Activated naive CD8-positive, alpha-beta T cell treated with anti-CD3 and anti-CD28 coated beads, Interleukin-2, amount 50 U/mL, for 16 hours (primary cell): ENCODE data around the gene ACSL6.

Experiments used
- DNase-seq: peaks from one replicate; pipeline ENCODE4 v3.0.0-alpha.2; 2020; ENCODE audit warnings: low read depth, low spot score

ACSL6 gene

GRCh38 chr5:131999441-132000240, 11.8 kb downstream of the ACSL6 start:
- no peak for DNase-seq

GRCh38 chr5:131999041-131999440, 12.4 kb downstream of the ACSL6 start:
- no peak for DNase-seq

GRCh38 chr5:131998431-131999040, 12.9 kb downstream of the ACSL6 start:
- no peak for DNase-seq

DNA sequence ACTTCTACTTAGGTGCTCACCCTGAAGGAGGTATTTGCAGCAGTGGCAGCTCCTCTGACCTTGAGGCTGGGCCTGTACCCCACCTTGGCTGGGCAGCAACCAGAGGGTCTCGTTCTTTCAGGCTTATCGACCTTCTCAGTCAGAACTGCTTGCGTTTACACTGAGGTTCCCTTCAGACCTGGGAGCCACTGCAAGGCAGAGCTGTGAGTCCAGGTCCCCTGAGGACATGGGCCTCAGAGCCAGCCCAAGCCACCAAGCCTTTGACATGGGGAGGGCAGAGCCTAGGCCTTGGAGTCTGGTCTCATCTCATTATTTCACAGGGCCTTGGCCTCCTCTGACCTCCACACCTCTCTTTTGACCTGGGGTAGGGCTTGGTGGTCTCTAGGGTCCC, 13.7 kb downstream of the ACSL6 start:
- DNase-seq: no peak

GRCh38 chr5:131997026-131997726, 14.3 kb downstream of the ACSL6 start:
- DNase-seq: no peak

DNA sequence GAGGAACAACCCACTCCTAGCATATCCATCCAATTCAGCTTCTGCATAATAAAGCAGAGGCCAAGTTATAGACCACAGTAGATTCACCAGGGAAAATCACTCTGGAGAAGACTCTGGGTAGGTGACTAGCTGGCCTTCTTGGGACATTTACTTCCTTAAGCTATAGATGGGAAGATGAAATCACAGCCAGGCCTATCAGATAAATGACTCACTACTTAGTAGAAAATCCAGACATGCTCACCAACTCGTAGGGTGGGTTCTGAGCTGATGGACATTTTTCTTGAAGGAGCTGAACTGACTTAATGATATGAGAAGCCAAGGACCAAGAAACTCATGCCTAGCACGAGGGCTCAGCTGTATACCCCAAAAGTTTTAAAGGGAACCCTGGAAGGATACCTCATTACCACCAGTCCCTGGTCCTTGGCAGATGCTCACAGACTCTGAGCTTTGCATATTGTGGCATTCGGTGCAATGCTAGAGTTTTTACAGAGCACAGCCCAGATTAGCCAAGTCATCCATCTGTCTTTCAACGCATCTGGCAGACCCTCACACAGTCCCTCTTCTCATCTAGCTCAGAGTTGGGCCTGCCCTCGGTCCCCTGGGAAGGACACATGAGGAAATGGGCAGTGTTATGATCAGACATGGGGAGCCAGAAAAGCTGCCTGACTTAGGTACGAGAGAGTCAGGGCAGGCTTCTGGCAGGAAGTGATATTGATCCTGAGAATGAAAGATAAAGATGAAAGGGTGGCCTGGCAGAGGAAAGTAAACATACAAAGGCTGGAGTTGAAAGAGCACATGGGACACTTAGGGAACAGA, 15.0 kb downstream of the ACSL6 start:
- no peak for DNase-seq

DNA sequence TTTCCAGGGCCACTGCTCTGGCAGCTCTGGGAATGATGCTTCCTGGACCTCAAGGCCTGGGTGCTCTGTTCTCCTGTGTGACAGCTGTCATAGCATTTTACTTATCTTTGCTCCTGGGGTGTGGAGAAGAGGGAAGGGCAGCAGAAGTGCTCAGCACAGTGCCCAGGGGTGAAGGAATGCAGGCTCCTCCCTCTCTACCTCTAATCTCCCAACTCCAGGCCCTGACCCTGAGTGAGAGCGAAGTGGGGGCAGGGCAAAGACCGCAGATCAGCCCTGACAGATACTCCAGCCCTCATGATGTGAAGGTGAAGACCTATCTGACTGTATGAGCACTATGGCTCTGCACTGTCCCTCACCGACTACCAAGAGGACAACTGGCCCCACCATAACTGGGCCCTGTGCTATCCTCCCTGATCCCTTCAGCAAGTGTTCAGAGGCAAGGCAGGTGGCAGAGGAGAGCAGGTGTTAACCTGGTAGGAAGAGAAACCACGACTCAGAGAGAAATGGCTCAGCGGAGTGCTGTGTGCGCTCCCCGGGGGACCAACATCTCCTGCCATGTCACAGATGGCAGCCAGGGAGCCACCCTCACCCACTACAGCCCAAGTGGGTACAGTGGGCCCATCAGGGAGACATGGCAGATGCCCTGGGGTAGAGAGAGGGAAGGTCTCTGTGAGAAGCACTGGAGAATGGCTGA, 16.8 kb downstream of the ACSL6 start:
- DNase-seq: no peak

GRCh38 chr5:131994090-131994489, 17.4 kb downstream of the ACSL6 start:
- no peak for DNase-seq

DNA sequence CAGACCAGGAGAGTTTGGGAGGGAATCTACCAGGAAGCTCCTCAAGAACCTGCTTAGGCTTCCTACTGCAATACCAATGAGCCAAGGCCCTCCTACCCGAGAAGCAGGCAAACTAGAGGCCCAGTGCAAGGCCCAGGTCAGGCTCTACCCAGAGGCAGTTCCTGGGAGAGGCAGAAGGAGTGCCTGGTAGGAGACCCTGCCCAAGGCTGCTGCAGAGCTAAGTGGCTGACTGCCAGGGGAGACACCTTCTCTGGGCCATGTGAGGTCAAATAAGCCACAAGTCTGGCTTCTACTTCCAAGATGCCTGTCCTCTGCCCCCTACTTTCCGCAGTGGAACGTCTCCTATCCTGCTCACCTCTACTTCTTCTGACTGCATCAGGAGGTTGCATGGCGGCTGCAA, 17.8 kb downstream of the ACSL6 start:
- no peak for DNase-seq

GRCh38 chr5:131992370-131992769, 19.1 kb downstream of the ACSL6 start:
- no peak for DNase-seq

- no peak for DNase-seq
Measured at GRCh38 chr5:131991593-131992324, 19.7 kb downstream of the ACSL6 start.

- no peak for DNase-seq
Measured at GRCh38 chr5:131990716-131991115, 20.7 kb downstream of the ACSL6 start.

DNA sequence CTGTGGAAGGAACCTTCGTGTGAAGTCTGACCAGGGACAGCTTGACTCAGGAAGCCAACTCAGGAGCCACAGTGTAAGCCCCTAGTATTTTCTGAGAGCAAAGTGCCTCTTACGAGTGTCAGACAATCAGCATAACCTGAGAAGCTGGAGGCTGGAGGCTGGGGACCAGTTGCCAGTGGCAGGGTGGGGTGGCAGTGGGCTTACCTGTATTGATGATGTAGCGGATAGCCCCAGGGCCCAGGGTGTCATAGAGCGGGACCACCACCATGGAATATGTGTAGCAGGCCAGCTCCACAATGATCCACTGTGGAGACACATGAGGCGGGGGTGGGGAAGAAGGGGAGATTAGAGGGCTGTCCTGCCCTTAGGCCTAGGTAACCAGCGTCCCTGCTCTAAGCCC, 22.9 kb downstream of the ACSL6 start:
- DNase-seq: no peak

DNA sequence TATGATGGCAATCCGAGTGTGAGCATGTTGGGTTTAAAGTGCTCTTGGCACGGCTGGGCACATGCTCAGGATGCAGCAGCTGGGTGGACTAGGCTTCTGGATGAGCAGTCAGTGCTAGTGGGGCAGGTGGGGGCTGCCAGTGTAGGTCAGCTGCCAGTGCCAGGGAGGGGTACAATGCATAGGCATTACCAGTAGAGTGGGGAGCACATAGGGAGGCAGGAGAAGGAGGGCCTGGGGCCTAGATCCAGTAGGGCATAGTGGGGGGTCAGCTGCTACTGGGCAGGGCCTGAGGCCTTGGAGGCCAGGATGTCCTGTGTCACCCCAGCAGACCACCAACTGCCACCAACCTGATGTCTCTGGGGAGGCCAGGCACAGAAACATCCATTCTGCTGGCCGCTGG, 24.2 kb downstream of the ACSL6 start:
- no peak for DNase-seq

GRCh38 chr5:131986161-131986912, 25.1 kb downstream of the ACSL6 start:
- DNase-seq: no peak

DNA sequence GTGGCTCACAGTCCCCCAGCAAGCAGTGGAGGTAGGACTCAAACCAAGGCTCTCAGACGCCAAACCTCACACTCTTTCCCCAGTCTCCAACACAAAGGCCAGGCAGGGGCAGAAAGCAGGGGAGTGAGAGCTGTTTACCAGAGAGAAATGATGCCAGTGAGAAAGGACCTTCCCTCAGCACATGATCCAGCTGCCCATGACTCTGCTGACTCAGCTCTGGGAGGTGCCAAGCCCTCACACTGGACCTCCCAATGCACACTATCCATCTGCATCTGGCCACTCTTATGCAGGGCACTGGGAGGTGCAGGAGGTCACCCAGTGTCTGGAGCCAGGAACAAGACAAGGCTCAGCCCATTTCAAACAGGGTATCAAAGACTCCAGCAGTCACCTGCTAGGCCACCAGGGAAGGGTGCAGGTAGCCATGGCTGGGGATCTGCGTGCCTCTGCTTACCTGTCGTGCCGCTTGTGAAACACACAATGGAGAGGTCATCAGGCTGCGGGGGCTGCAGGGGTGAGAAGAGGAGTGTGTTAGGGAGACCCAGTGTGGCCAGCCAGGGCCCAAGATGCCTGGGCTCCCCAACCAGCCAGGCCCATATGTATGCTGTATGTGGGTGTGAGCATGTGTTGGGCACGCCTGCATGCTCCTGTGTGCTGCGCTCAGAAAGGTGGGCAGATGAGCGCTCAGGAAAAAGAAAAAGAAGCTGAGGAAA, 26.3 kb downstream of the ACSL6 start:
- no peak for DNase-seq

DNA sequence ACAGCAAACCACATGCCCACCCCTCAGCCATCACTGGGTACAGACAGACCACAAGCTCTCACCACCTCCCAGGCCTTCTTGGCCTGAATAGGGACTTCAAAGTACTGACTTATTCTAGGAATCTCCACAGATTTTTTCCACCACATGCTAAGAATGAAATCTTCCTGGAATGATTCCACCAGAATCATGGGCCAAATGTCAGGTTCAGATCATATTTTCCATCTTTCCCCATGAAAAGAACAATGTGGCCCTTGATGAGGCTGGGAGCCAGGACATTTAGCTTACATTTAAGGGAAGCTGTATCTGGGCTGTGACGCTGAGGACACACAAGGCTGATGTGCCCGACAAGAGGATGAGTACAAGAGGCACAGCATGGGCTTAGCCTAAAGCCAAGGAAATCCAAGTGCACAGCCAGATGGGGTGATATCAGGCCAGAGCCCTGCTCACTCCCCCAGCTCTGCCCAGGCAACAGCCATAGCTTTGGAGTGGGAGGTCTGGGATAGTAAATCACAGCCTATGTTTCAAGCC, 28.1 kb downstream of the ACSL6 start:
- no peak for DNase-seq

DNA sequence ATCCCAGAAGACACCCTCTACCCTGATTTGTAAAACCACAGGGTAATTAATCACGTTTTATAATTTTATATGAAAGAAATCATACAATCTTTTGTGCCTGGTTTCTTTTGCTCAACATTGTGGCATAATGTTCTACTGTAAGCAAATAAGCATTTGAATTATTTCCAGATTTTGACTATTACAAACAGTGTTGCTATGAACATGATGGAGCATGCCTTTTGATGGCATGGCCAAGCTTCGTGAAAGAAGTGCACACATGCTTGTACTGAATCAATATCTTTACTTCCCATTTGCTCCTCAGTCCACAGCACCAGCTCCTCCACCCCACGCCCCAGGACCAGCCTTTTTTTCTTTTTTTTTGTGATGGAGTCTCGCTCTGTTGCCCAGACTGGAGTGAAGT, 29.9 kb downstream of the ACSL6 start:
- no peak for DNase-seq

- DNase-seq: no peak
Measured at GRCh38 chr5:131980696-131981095, 30.8 kb downstream of the ACSL6 start.
